Hepatocyte (in vitro differentiated cells): Measurements from ENCODE around the gene PHF11. TPM values are rescaled to one million over a fixed set of nuclear protein-coding genes. Genes with fewer than 3 reads are reported as not detected.

Experiments used
- DNase-seq: peaks from one replicate; pipeline ENCODE4 v3.0.0-alpha.2; 2016; ENCODE audit warnings: low spot score
- H2AFZ ChIP-seq: fragments of 200-600 bp; sonication (generic); 2 replicates; pipeline ENCODE4 v1.6.0; 2016; ENCODE audit warnings: antibody characterized with exemption, mild to moderate bottlenecking
- H3K27ac ChIP-seq: fragments of 200-600 bp; sonication (generic); 2 replicates; pipeline ENCODE4 v1.5.1; 2016; ENCODE audit warnings: mild to moderate bottlenecking
- H3K27me3 ChIP-seq: fragments of 200-600 bp; sonication (generic); 2 replicates; pipeline ENCODE4 v1.6.1; 2016
- H3K36me3 ChIP-seq: fragments of 200-600 bp; sonication (generic); replicated peaks from 2 replicates; pipeline ENCODE4 v1.5.1; 2016; ENCODE audit warnings: low read depth; ENCODE audit not compliant: insufficient read depth
- H3K4me1 ChIP-seq: fragments of 200-600 bp; sonication (generic); 2 replicates; pipeline ENCODE4 v1.5.1; 2016; ENCODE audit warnings: mild to moderate bottlenecking, moderate library complexity; ENCODE audit not compliant: insufficient read depth
- H3K4me2 ChIP-seq: fragments of 200-600 bp; sonication (generic); 2 replicates; pipeline ENCODE4 v1.6.0; 2016
- H3K4me3 ChIP-seq: fragments of 200-600 bp; sonication (generic); 2 replicates; pipeline ENCODE4 v1.5.1; 2016; ENCODE audit warnings: mild to moderate bottlenecking
- H3K79me2 ChIP-seq: fragments of 200-600 bp; sonication (generic); 2 replicates; pipeline ENCODE4 v1.6.0; 2017; ENCODE audit warnings: mild to moderate bottlenecking
- H3K9me2 ChIP-seq: fragments of 200-600 bp; sonication (generic); replicated peaks from 2 replicates; pipeline ENCODE4 v1.6.0; 2017; ENCODE audit warnings: mild to moderate bottlenecking; ENCODE audit not compliant: insufficient read depth
- H3K9me3 ChIP-seq: fragments of 200-600 bp; sonication (generic); 2 replicates; pipeline ENCODE4 v1.5.1; 2016; ENCODE audit warnings: low read depth, mild to moderate bottlenecking
- H4K20me1 ChIP-seq: fragments of 200-600 bp; sonication (generic); 2 replicates; pipeline ENCODE4 v1.6.0; 2016; ENCODE audit warnings: mild to moderate bottlenecking; ENCODE audit not compliant: insufficient read depth, poor library complexity, severe bottlenecking
- CTCF ChIP-seq: fragments of 200-600 bp; sonication (generic); IDR thresholded peaks from 2 replicates; pipeline ENCODE4 v1.5.1; 2016; ENCODE audit warnings: antibody characterized with exemption, mild to moderate bottlenecking; ENCODE audit not compliant: poor library complexity
- EZH2 ChIP-seq: fragments of 200-600 bp; sonication (generic); IDR thresholded peaks from 2 replicates; pipeline ENCODE4 v1.6.1; 2016; ENCODE audit warnings: antibody characterized with exemption, mild to moderate bottlenecking, borderline replicate concordance
- EZH2phosphoT487 ChIP-seq: fragments of 200-600 bp; sonication (generic); IDR thresholded peaks from one replicate; pipeline ENCODE4 v1.6.1; 2018; ENCODE audit warnings: antibody characterized with exemption, mild to moderate bottlenecking, low read depth, moderate library complexity; ENCODE audit not compliant: unreplicated experiment, severe bottlenecking
- WGBS: methylation state at CpG from one replicate; pipeline ENCODE4 v1.1.6; 2016; ENCODE audit warnings: low lambda C conversion rate; ENCODE audit errors: missing lambda C conversion rate; 5-methylcytosine and 5-hydroxymethylcytosine counted together
- polyA plus RNA-seq: library from polyadenylated mRNA; unstranded; fragments of >200 nt; fragmentation: Nextera tagmentation; extraction: Ambion mirVana; gene quantifications from 2 replicates; pipeline ENCODE4 v1.2.1, GENCODE V29; 2016
- total RNA-seq: library from RNA; depleted of rRNA; stranded (reverse); fragments of >200 nt; gene quantifications from 2 replicates; pipeline ENCODE4 v1.2.3, GENCODE V29; 2014

PHF11 gene
- total and polyA plus RNA-seq, 2 experiments from 2014 or later, result 14.4 to 17.7 TPM

GRCh38 chr13:49533591-49534269, 38.0 kb downstream of the PHF11 start:
- TF ChIP-seq EZH2, result no peak
- TF ChIP-seq CTCF, result no peak
- no peak for TF ChIP-seq EZH2phosphoT487
- Histone ChIP-seq H3K27ac (no peak overlapping the region), H3K27me3 (no peaks in the 10 kb centered on the region), H2AFZ (no peak overlapping the region), H3K9me3 (no peaks in the 10 kb centered on the region), H3K4me3 (no peak overlapping the region), H3K4me1 (no peaks in the 10 kb centered on the region), H3K9me2 (no peaks in the 10 kb centered on the region), H3K79me2 (no peaks in the 10 kb centered on the region), H3K36me3 (no peaks in the 10 kb centered on the region), H4K20me1 (no peaks in the 10 kb centered on the region), H3K4me2 (no peak overlapping the region)
- no peak for DNase-seq
- whole genome bisulfite sequencing, result 93% methylated on average over 7 of the region's 7 CpGs

DNA sequence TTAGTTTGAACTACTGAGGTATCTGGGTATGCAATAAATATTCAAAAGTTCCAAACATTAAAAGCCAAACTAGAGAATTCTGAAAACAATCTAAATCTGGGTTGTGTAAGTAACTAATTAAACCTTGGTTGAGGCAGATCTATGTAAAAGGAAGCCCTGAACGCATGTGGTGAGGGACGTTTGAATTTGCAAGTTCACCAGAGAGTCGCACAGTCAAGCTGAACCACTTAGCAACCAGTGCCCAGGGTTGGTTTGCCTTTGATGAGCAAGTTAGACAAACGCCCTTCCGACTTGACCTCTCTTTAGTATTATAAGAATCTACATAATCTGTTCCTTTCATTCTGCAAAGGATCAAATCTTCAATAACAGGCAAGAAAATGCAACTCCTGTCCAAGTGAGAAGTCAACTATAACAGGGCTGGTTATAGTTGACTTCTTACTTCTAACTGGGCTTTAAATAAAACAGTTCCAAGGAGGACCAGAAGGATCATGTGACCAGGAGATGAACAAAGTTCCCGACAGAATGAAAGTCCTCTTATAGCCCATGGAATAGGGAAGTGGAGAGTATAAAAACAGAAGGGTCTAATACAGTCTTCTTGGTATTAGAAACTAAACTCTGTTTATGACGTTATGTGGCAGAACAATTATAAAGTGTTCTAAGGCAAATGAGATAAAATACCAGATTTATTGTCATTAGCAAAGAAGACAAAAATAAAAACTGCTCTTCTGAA, 40.6 kb downstream of the PHF11 start:
- WGBS, result 91% methylated on average over 7 of the region's 7 CpGs
- H3K4me3 ChIP-seq, result no peak overlapping the region
- H3K9me2 ChIP-seq, result no peaks in the 10 kb centered on the region
- no peaks in the 10 kb centered on the region for H3K79me2 ChIP-seq
- no peaks in the 10 kb centered on the region for H3K36me3 ChIP-seq
- DNase-seq, result no peak
- H3K27me3 ChIP-seq, result no peaks in the 10 kb centered on the region
- TF ChIP-seq EZH2phosphoT487 (no peak), CTCF (no peak), EZH2 (no peak)
- H3K27ac ChIP-seq, result no peak overlapping the region
- no peaks in the 10 kb centered on the region for H3K4me1 ChIP-seq
- H3K9me3 ChIP-seq, result no peaks in the 10 kb centered on the region
- no peaks in the 10 kb centered on the region for H4K20me1 ChIP-seq
- no peak overlapping the region for H3K4me2 ChIP-seq
- no peak overlapping the region for H2AFZ ChIP-seq

- H3K9me3 ChIP-seq, result no peaks in the 10 kb centered on the region
- no peaks in the 10 kb centered on the region for H3K79me2 ChIP-seq
- H4K20me1 ChIP-seq, result no peaks in the 10 kb centered on the region
- no peaks in the 10 kb centered on the region for H3K4me1 ChIP-seq
- no peak overlapping the region for H3K4me2 ChIP-seq
- no peaks in the 10 kb centered on the region for H3K27me3 ChIP-seq
- no peak overlapping the region for H3K4me3 ChIP-seq
- no peak overlapping the region for H3K27ac ChIP-seq
- no peak for DNase-seq
- 96% methylated on average over 2 of the region's 2 CpGs for WGBS
- H3K9me2 ChIP-seq, result no peaks in the 10 kb centered on the region
- no peak for TF ChIP-seq EZH2phosphoT487
- no peak for TF ChIP-seq CTCF
- TF ChIP-seq EZH2, result no peak
- no peaks in the 10 kb centered on the region for H3K36me3 ChIP-seq
- no peak overlapping the region for H2AFZ ChIP-seq
Observed at GRCh38 chr13:49538404-49538803, 42.7 kb downstream of the PHF11 start.
